Measurements from ENCODE around the gene IP6K3. TPM values are rescaled to one million over a fixed set of nuclear protein-coding genes. Genes with fewer than 3 reads are reported as not detected.

IP6K3 gene
- total RNA-seq, 1 experiment from 2014 or later: 6.8 TPM

GRCh38 chr6:33705268-33705885, 41.3 kb downstream of the IP6K3 start:
- DNase-seq (ENCODE audit: low spot score): no peak

GRCh38 chr6:33704215-33705066, 42.3 kb downstream of the IP6K3 start:
- no peak for DNase-seq (ENCODE audit: low spot score)

- DNase-seq (ENCODE audit: low spot score): peak; percentile 70
Observed at GRCh38 chr6:33702345-33702977, 44.2 kb downstream of the IP6K3 start.

- peak; percentile 74 for DNase-seq (ENCODE audit: low spot score)
Observed at GRCh38 chr6:33700391-33701050, 46.2 kb downstream of the IP6K3 start.

- no peak for DNase-seq (ENCODE audit: low spot score)
Observed at GRCh38 chr6:33699739-33700138, 47.0 kb downstream of the IP6K3 start.

GRCh38 chr6:33699131-33699530, 47.6 kb downstream of the IP6K3 start:
- DNase-seq (ENCODE audit: low spot score): no peak

GRCh38 chr6:33698494-33698893, 48.2 kb downstream of the IP6K3 start:
- no peak for DNase-seq (ENCODE audit: low spot score)

GRCh38 chr6:33697845-33698244, 48.9 kb downstream of the IP6K3 start:
- DNase-seq (ENCODE audit: low spot score): no peak

GRCh38 chr6:33696548-33697518, 49.9 kb downstream of the IP6K3 start:
- peak; percentile 94 for DNase-seq (ENCODE audit: low spot score)

GRCh38 chr6:33696076-33696475, 50.6 kb downstream of the IP6K3 start:
- no peak for DNase-seq (ENCODE audit: low spot score)

GRCh38 chr6:33695451-33695887, 51.2 kb downstream of the IP6K3 start:
- DNase-seq (ENCODE audit: low spot score): no peak

- no peak for DNase-seq (ENCODE audit: low spot score)
Observed at GRCh38 chr6:33694977-33695376, 51.7 kb downstream of the IP6K3 start.

GRCh38 chr6:33694401-33694931, 52.2 kb downstream of the IP6K3 start:
- DNase-seq (ENCODE audit: low spot score): peak; percentile 94

- no peak for DNase-seq (ENCODE audit: low spot score)
Observed at GRCh38 chr6:33693186-33694105, 53.3 kb downstream of the IP6K3 start.

- DNase-seq (ENCODE audit: low spot score): peak; percentile 89
Observed at GRCh38 chr6:33692760-33693158, 53.9 kb downstream of the IP6K3 start.

GRCh38 chr6:33692078-33692759, 54.5 kb downstream of the IP6K3 start:
- peak; percentile 93 for DNase-seq (ENCODE audit: low spot score)

- no peak for DNase-seq (ENCODE audit: low spot score)
Observed at GRCh38 chr6:33691456-33692077, 55.1 kb downstream of the IP6K3 start.

- DNase-seq (ENCODE audit: low spot score): no peak
Observed at GRCh38 chr6:33690766-33691165, 55.9 kb downstream of the IP6K3 start.
